Retinal pigment epithelial cell (primary cell): Measurements from ENCODE around the gene TSHZ2.

Experiments used
- DNase-seq: peaks from one replicate; pipeline ENCODE4 v3.0.0-alpha.2; 2010; ENCODE audit warnings: low read depth
- H3K4me3 ChIP-seq: 2 replicates; pipeline ENCODE4 v1.5.1; 2011; ENCODE audit warnings: mild to moderate bottlenecking, low read length, control low read depth, moderate library complexity
- CTCF ChIP-seq: conservative IDR thresholded peaks from 2 replicates; pipeline ENCODE4 v1.5.1; 2011; ENCODE audit warnings: low read depth, low read length, control low read depth, inconsistent platforms

Gene TSHZ2

DNA sequence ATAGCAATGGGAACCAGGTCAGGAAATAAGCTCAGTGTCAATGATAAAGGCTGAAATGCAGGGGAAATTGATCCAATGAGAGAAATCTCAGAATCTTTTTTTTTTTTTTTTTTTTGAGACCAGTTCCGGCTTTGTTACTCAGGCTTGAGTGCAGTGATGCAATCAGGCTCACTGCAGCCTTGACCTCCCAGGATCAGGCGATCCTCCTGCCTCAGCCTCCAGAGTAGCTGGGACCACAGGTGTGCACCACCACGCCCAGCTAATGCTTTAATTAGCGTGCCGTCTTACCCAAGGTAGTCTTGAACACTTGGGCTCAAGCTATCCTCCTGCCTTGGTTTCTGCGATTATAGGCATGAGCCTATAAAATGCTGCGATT is 325.0 kb downstream of the TSHZ2 start:
- no peak for DNase-seq
- no peak for TF ChIP-seq CTCF
- H3K4me3 ChIP-seq: no peak overlapping the region

DNA sequence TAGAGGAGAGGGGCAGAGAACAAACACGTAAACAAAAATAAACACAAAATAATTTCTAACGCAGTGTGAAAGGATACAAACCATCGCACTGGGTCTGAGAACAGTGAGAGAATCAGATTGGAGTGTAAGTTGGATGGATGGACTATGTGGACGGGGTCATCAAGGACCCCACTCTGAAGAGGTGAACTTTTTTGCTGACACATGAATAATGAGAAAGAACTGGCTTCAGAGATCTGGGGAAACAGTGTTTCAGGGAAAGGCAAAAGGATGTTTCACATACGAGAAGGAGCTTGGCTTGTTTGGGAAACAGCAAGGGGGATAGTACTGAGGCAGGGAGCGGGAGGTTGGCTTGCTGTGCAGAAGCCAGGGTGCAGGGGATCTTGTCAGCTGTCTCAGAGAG is 326.1 kb downstream of the TSHZ2 start:
- no peak overlapping the region for H3K4me3 ChIP-seq
- DNase-seq: no peak
- TF ChIP-seq CTCF: no peak

GRCh38 chr20:53298911-53299310 is 326.8 kb downstream of the TSHZ2 start:
- no peak overlapping the region for H3K4me3 ChIP-seq
- no peak for TF ChIP-seq CTCF
- DNase-seq: no peak

DNA sequence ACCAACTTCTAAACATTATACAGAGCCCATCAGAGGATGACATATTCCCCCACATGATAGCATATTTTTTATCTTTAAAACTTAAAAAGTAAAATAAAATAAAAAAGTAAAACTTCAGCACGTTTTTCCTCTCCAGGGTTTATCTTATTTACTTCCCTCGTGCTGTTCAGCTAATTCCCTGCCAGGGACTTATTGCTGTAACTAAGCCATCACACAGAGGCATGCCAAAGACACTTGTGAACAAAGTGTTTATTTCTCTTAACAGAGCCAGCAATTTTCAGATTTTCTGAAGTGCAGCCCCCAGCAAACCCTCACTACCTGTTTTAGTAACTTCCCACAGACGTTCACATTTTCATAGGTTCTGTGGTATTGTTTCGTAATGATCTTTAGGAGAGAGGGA is 327.7 kb downstream of the TSHZ2 start:
- no peak for DNase-seq
- H3K4me3 ChIP-seq: no peak overlapping the region
- TF ChIP-seq CTCF: no peak

- H3K4me3 ChIP-seq: no peak overlapping the region
- no peak for DNase-seq
- TF ChIP-seq CTCF: no peak
Observed at GRCh38 chr20:53301869-53302268, 329.7 kb downstream of the TSHZ2 start.

DNA sequence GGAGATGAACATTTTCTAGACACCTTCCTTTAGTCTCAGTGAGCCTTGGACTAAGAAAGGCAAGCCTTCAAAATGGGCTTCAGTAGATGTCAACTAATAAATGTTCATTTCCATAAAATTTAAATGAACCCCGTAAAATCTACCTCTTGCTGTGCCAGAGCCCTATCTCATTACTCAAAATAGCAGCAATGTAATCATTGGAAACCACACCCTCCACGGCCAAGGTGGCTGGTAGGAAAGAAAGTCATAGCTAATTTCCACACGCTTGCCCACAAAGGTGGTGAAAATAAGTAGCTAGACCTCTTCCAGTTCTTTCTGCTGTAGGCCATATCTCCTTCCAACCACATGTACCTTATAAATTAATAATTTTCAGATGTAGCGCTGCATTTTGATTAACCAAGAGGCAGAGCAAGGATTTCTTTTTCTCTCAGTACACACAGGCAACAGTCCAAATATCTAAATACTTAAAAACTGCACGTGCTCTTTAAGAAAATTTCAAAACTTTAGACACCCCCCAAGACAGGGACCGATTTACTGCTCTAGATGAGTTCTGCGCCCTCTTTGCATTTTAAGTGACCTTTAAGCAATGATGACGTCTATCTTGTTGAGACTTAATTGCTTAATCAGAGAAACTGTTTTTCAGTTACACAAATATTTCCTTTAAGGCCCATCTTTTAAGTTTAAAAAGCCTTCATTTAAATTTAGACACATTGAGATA is 330.7 kb downstream of the TSHZ2 start:
- DNase-seq: no peak
- TF ChIP-seq CTCF: no peak
- no peak overlapping the region for H3K4me3 ChIP-seq

DNA sequence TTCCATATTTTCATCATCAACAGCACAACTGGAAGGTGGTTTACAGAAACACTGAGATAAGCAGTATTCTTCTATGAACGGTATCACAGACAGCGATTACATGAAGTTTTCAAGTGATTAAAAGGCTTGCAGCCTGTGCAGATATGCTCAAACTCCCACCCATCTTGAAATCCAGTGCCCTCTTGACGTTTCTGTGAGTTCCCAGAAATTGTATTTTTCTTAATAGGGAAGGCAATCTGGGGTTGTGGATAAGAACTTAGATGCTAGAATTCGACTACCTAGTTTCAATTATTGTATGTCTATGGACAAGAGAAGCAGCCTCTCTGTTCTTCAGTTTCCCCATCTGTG is 331.2 kb downstream of the TSHZ2 start:
- TF ChIP-seq CTCF: no peak
- DNase-seq: no peak
- H3K4me3 ChIP-seq: no peak overlapping the region
